Adrenal gland (tissue), 5 donors: ENCODE measurements around the gene TGFB2.

Experiments
- POLR2A ChIP-seq, 2 donors: fragments of 450-650 bp; IDR thresholded peaks; one replicate each; pipeline ENCODE4 v1.6.1; 2017; ENCODE audit warnings: antibody characterized with exemption in 2 of 2, mild to moderate bottlenecking in 2 of 2, moderate library complexity in 1 of 2
- TF ChIP-seq, protein P1 (sequence below), 6 experiments: fragments of 450-650 bp in 4 of 6; fragments of 200-600 bp in 2 of 6; sonication (generic) in 1 of 6; IDR thresholded peaks; 1 replicate in 5 of 6; 2 replicates in 1 of 6; pipeline versions ENCODE4 v1.5.1 to v1.8.0; 2016 to 2021; ENCODE audit warnings: antibody characterized with exemption in 6 of 6, mild to moderate bottlenecking in 2 of 6, moderate library complexity in 1 of 6
- donor health status: DM: no; HTN: no; CAD: no.

DNA sequence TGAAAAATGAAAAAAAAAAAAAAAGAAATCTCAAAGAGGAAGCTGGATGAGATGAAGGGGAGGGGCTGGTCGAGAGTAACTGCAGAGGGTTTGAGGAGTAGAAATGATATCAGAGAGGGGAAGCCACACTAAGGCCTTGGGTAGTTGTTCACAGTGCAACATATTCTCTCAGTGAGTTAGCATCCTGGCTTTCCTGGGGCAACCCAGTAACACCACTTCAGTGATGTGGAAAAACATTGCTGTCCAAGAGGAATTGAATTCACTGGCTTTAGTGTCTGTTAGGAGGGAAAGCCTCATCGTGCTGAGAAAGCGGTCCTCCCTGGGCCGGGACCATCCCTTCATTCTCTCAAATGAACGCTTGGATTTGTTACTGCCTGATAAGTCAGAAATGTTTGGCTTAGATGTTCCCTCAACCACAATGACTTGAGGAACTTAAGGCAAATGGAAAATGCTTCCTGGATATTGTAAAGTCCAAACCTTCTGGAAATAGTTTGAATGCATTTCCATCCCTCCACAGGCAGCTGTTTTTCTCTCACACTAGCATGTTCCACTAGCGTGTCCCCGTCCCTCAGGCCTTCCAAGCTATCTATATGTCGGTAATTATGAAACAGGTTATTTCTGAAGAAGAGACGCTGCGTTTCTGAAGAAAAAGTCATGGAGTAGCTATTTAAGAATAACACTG, 12.2 kb downstream of the TGFB2 start:
- TF ChIP-seq, protein P1, sequence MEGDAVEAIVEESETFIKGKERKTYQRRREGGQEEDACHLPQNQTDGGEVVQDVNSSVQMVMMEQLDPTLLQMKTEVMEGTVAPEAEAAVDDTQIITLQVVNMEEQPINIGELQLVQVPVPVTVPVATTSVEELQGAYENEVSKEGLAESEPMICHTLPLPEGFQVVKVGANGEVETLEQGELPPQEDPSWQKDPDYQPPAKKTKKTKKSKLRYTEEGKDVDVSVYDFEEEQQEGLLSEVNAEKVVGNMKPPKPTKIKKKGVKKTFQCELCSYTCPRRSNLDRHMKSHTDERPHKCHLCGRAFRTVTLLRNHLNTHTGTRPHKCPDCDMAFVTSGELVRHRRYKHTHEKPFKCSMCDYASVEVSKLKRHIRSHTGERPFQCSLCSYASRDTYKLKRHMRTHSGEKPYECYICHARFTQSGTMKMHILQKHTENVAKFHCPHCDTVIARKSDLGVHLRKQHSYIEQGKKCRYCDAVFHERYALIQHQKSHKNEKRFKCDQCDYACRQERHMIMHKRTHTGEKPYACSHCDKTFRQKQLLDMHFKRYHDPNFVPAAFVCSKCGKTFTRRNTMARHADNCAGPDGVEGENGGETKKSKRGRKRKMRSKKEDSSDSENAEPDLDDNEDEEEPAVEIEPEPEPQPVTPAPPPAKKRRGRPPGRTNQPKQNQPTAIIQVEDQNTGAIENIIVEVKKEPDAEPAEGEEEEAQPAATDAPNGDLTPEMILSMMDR (IDR thresholded peaks at IDR 0.05): no peak
- no peak for TF ChIP-seq POLR2A (IDR thresholded peaks at IDR 0.05)
